ENCODE measurements around the gene TMEM86A.

Gene TMEM86A

GRCh38 chr11:18720808-18721560, 22.4 kb downstream of the TMEM86A start:
- H3K27ac ChIP-seq: peak overlapping the region; percentile 33; the same call in 1 of the 2 replicates

GRCh38 chr11:18721561-18722292, 23.1 kb downstream of the TMEM86A start:
- TF ChIP-seq CTCF (conservative IDR thresholded peaks at IDR 0.05): peak; percentile 67
- peak overlapping the region; percentile 33; the same call in 1 of the 2 replicates for H3K27ac ChIP-seq

More at GRCh38 chr11:18720808-18721560, 22.4 kb downstream of the TMEM86A start:
- no peak for TF ChIP-seq CTCF (conservative IDR thresholded peaks at IDR 0.05)

GRCh38 chr11:18722293-18722637, 23.7 kb downstream of the TMEM86A start:
- TF ChIP-seq CTCF (conservative IDR thresholded peaks at IDR 0.05): peak; percentile 8; the same call in 1 of the 2 replicates
- no peak overlapping the region for H3K27ac ChIP-seq

GRCh38 chr11:18723991-18724390, 25.4 kb downstream of the TMEM86A start:
- no peak for TF ChIP-seq CTCF (conservative IDR thresholded peaks at IDR 0.05)
- no peak overlapping the region for H3K27ac ChIP-seq

- TF ChIP-seq CTCF (conservative IDR thresholded peaks at IDR 0.05): no peak
- no peak within 1 kb of the TSS for H3K27ac ChIP-seq
Measured at GRCh38 chr11:18726040-18726439, 27.5 kb downstream of the TMEM86A start, which contains the start of gene IGSF22. IGSF22 (minus strand) TSS chr11:18726188; CDS start chr11:18724236, 1,952 bp downstream.

GRCh38 chr11:18727479-18728236, 29.1 kb downstream of the TMEM86A start:
- TF ChIP-seq CTCF (conservative IDR thresholded peaks at IDR 0.05): peak; percentile 82
- H3K27ac ChIP-seq: no peak overlapping the region

GRCh38 chr11:18728658-18729057, 30.1 kb downstream of the TMEM86A start:
- TF ChIP-seq CTCF (conservative IDR thresholded peaks at IDR 0.05): no peak
- no peak overlapping the region for H3K27ac ChIP-seq

Data from VCaP (cell line).